Activated B cell treated with CpG ODN at 0.5 μM for 24 hours (primary cell): ENCODE measurements around the gene DAPK1. TPM values are rescaled to one million over a fixed set of nuclear protein-coding genes. Genes with fewer than 3 reads are reported as not detected.

Source experiments
- ATAC-seq: fragments of 200-7000 bp; cut with Tn5 transposase; one replicate; pipeline ENCODE4 v1.10.0; 2021; ENCODE audit warnings: low read depth, mild to moderate bottlenecking, moderate library complexity
- CTCF ChIA-PET: fragments of 350-600 bp; sonication (Branson Sonifier 250); formaldehyde crosslinking; loops from one replicate; lab custom pipeline; 2021; ENCODE audit warnings: antibody characterized with exemption; lab: Charles Lee
- POLR2A ChIA-PET: fragments of 350-600 bp; sonication (Branson Sonifier 250); formaldehyde crosslinking; loops from one replicate; lab custom pipeline; 2021; ENCODE audit warnings: antibody characterized with exemption; lab: Charles Lee
- DNase-seq: peaks from one replicate; pipeline ENCODE4 v3.0.0; 2022
- H3K27ac Mint-ChIP-seq: one replicate; pipeline ENCODE4 v1.8.0; 2020; ENCODE audit warnings: mixed read lengths
- H3K27me3 Mint-ChIP-seq: one replicate; pipeline ENCODE4 v1.8.0; 2021; ENCODE audit warnings: mixed read lengths
- H3K36me3 Mint-ChIP-seq: one replicate; pipeline ENCODE4 v1.8.0; 2021; ENCODE audit warnings: low read depth, mixed read lengths
- H3K4me1 Mint-ChIP-seq: one replicate; pipeline ENCODE4 v1.8.0; 2021; ENCODE audit warnings: mixed read lengths
- H3K4me3 Mint-ChIP-seq: one replicate; pipeline ENCODE4 v1.8.0; 2020; ENCODE audit warnings: mild to moderate bottlenecking, mixed read lengths
- H3K9me3 Mint-ChIP-seq: one replicate; pipeline ENCODE4 v1.8.0; 2020; ENCODE audit warnings: mixed read lengths
- intact Hi-C: fragments of 100-400 bp; cut with micrococcal nuclease; formaldehyde crosslinking; loops from one replicate; pipeline ENCODE4 v1.15.1; 2024
- total RNA-seq: library from RNA; stranded (reverse); gene quantifications from 2 replicates; pipeline ENCODE4 v1.2.3, GENCODE V29; 2022
- TF ChIP-seq, protein P1 (sequence below): fragments of 200-600 bp; IDR thresholded peaks from one replicate; pipeline ENCODE4 v1.8.0; 2022; ENCODE audit warnings: antibody characterized with exemption, mild to moderate bottlenecking

Gene DAPK1
- total RNA-seq, 1 donor from 2014 or later, result 1.0 TPM

DNA sequence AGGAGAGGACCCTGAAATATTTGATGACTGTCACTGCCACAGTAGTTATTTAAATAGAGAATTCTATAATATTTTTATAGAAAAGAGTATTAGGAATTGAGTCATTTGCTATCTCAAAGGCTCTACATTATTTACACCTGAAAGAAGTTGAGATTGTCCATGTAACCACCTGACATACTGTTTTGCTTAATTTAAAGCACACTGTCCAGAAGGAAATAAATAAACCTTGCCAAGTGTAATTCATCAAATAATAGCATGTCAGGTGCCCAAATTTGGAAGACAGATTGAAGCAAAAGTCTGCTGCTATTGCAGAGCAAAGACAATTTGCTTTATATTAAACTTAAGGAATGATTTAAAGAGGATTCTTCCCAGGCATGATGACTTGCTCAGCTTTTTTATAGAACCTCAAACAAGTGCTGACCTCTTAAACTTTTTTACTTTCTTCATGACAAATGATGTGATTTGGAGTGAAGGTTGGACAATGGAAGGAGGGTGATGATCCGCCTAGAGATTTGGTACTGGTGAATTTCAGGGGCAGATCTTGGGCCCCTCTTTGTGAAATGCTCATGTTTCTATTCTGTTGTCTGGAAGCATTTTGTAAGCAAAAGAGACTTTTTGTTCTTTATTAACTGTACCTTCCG, 65.0 kb downstream of the DAPK1 start:
- H3K9me3 Mint-ChIP-seq, result no peaks in the 10 kb centered on the region
- POLR2A ChIA-PET, result no interaction called here
- no peaks in the 10 kb centered on the region for H3K27me3 Mint-ChIP-seq
- no peak for DNase-seq
- TF ChIP-seq, protein P1, sequence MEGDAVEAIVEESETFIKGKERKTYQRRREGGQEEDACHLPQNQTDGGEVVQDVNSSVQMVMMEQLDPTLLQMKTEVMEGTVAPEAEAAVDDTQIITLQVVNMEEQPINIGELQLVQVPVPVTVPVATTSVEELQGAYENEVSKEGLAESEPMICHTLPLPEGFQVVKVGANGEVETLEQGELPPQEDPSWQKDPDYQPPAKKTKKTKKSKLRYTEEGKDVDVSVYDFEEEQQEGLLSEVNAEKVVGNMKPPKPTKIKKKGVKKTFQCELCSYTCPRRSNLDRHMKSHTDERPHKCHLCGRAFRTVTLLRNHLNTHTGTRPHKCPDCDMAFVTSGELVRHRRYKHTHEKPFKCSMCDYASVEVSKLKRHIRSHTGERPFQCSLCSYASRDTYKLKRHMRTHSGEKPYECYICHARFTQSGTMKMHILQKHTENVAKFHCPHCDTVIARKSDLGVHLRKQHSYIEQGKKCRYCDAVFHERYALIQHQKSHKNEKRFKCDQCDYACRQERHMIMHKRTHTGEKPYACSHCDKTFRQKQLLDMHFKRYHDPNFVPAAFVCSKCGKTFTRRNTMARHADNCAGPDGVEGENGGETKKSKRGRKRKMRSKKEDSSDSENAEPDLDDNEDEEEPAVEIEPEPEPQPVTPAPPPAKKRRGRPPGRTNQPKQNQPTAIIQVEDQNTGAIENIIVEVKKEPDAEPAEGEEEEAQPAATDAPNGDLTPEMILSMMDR, result no peak
- no peaks in the 10 kb centered on the region for H3K4me1 Mint-ChIP-seq
- no peak overlapping the region for H3K4me3 Mint-ChIP-seq
- intact Hi-C loops, result no loop called here
- H3K27ac Mint-ChIP-seq, result no peak overlapping the region
- H3K36me3 Mint-ChIP-seq, result no peaks in the 10 kb centered on the region
- no peak for ATAC-seq
- CTCF ChIA-PET, result no interaction called here

DNA sequence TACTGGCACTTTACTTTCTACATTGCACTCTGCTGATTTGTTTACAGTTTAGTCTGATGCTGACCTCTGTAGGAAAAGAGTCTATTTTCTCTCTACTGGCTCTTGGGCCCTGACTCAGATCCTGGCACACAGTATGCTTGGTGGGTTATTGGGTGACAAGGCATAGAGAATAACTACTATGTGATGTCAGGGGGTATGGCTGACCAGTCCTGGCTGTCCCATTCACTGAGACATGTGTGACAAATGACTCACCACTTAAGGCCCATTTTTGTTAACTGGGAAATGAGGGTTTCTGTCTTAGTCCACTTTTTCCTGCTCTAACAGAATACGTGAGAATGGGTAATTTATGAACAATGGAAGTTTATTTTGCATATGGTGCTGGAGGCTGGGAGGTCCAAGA, 66.4 kb downstream of the DAPK1 start:
- POLR2A ChIA-PET, result no interaction called here
- CTCF ChIA-PET, result no interaction called here
- intact Hi-C loops, result no loop called here
- Mint-ChIP-seq H3K36me3 (no peaks in the 10 kb centered on the region), H3K9me3 (no peaks in the 10 kb centered on the region), H3K4me3 (no peak overlapping the region), H3K27me3 (no peaks in the 10 kb centered on the region), H3K27ac (no peak overlapping the region), H3K4me1 (no peaks in the 10 kb centered on the region)
- ATAC-seq (no peak), DNase-seq (no peak)
- TF ChIP-seq, protein P1, result no peak

DNA sequence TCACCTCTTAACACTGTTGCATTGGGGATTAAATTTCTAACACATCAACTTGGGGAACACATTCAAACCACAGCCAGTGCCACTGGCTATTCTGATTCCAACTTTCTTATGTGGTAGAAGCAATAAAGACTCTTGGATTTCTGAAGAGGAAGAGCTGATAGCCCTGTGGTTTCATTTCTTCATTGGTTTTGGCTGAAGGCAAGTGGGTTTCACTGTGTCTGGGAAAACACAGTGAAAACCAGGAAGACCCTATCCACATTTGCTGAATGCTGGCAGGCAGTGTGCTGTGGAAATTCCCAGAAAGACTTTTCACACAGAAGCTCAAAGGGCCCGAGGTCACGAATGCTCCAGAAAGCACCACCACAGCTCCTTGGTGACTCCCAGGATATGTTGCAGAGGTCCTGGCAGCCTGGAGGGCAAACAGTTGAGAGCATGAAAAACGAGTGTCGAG, 67.1 kb downstream of the DAPK1 start:
- ChIA-PET POLR2A (no interaction called here), CTCF (no interaction called here)
- intact Hi-C loops, result no loop called here
- no peak overlapping the region for H3K27ac Mint-ChIP-seq
- DNase-seq (no peak), ATAC-seq (no peak)
- H3K4me3 Mint-ChIP-seq, result no peak overlapping the region
- H3K27me3 Mint-ChIP-seq, result no peaks in the 10 kb centered on the region
- no peaks in the 10 kb centered on the region for H3K4me1 Mint-ChIP-seq
- H3K9me3 Mint-ChIP-seq, result no peaks in the 10 kb centered on the region
- TF ChIP-seq, protein P1, result no peak
- H3K36me3 Mint-ChIP-seq, result no peaks in the 10 kb centered on the region

DNA sequence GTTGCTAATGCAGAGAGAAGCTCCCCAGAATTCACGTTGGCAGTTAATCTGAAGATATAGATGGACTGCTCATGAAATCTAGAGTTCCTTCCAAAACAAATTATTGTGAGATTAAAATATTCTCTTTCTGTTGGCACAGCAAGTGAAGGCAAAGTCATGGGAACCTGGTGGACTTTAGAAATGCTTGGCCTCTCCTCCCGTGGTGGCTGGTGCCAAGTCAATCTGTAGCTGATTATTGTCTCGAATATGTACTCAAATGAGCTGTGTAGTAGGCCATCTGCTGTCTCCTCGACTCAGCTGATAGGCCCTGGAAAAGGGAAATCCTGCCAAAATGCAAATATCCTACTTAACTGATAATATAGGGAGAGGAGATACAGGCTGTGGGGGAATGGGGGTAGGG, 69.3 kb downstream of the DAPK1 start:
- TF ChIP-seq, protein P1, result no peak
- ChIA-PET CTCF (no interaction called here), POLR2A (no interaction called here)
- Mint-ChIP-seq H3K27ac (no peak overlapping the region), H3K27me3 (no peaks in the 10 kb centered on the region), H3K4me1 (no peaks in the 10 kb centered on the region), H3K36me3 (no peaks in the 10 kb centered on the region), H3K4me3 (no peak overlapping the region), H3K9me3 (no peaks in the 10 kb centered on the region)
- no peak for ATAC-seq
- intact Hi-C loops, result no loop called here
- DNase-seq, result no peak

DNA sequence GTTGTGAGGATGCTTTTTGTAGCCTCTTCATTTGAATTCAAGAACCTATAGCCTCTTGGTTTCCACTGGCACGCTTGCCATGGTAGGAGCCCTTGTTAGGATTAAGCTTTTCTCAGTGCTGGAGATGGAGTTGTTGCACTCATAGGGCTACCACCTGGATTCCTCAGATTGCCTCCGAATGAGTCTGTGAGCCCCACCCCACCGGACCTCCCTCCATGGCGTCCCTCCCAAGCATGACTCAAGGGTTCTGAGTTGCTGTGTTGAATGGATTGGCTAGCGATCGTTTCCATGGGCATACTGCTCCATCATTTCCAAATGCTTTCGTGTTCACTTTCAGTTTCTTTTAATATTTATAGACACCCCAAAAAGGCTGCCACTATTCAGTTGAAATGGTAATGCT, 69.9 kb downstream of the DAPK1 start:
- ChIA-PET CTCF (no interaction called here), POLR2A (no interaction called here)
- no peak for ATAC-seq
- Mint-ChIP-seq H3K27ac (no peak overlapping the region), H3K4me3 (no peak overlapping the region), H3K27me3 (no peaks in the 10 kb centered on the region), H3K4me1 (no peaks in the 10 kb centered on the region), H3K9me3 (no peaks in the 10 kb centered on the region), H3K36me3 (no peaks in the 10 kb centered on the region)
- intact Hi-C loops, result no loop called here
- no peak for DNase-seq
- TF ChIP-seq, protein P1, result no peak
